HFFc6 (cell line): ENCODE results near the gene TESK1. TPM values are rescaled to one million over a fixed set of nuclear protein-coding genes. Genes with fewer than 3 reads are reported as not detected.
"Not testable (repeated sequence)": the region's sequence is repeated elsewhere in the genome, so short reads cannot be mapped to it uniquely, and the experiment has no call there.

Source experiments
- DNase-seq: peaks from one replicate; pipeline ENCODE4 v3.0.0-alpha.2; 2018
- H3K27ac Mint-ChIP-seq: 2 replicates; pipeline ENCODE4 v1.8.0; 2020; ENCODE audit warnings: mild to moderate bottlenecking, mixed read lengths
- H3K27me3 Mint-ChIP-seq: 2 replicates; pipeline ENCODE4 v1.8.0; 2021; ENCODE audit warnings: mild to moderate bottlenecking, moderate library complexity, mixed read lengths; ENCODE audit not compliant: insufficient read depth
- H3K36me3 Mint-ChIP-seq: 2 replicates; pipeline ENCODE4 v1.8.0; 2021; ENCODE audit warnings: low read depth, mixed read lengths
- H3K4me1 Mint-ChIP-seq: 2 replicates; pipeline ENCODE4 v1.8.0; 2020; ENCODE audit warnings: low read depth, mixed read lengths
- H3K4me3 Mint-ChIP-seq: 2 replicates; pipeline ENCODE4 v1.8.0; 2020; ENCODE audit warnings: mild to moderate bottlenecking, moderate library complexity, mixed read lengths
- H3K9me3 Mint-ChIP-seq: 2 replicates; pipeline ENCODE4 v1.8.0; 2020; ENCODE audit warnings: mild to moderate bottlenecking, mixed read lengths
- total RNA-seq, 6 experiments: library from RNA; stranded (reverse); fragmentation: NEBNext Ultra II Directional; extraction: Animal tissue kit (Norgen Biotek cat#: 25700); gene quantifications; 2 replicates in 1 of 6; 3 replicates in 5 of 6; pipeline ENCODE4 v1.2.3, GENCODE V29; 2021
- TF ChIP-seq, protein P1 (sequence below): fragments of 200-600 bp; sonication (generic); IDR thresholded peaks from 2 replicates; pipeline ENCODE4 v1.5.0; 2021; ENCODE audit warnings: antibody characterized with exemption, mild to moderate bottlenecking

TESK1 gene
- total RNA-seq, 6 experiments from 2014 or later, result 25.4 to 33.2 (median 28.5) TPM

DNA sequence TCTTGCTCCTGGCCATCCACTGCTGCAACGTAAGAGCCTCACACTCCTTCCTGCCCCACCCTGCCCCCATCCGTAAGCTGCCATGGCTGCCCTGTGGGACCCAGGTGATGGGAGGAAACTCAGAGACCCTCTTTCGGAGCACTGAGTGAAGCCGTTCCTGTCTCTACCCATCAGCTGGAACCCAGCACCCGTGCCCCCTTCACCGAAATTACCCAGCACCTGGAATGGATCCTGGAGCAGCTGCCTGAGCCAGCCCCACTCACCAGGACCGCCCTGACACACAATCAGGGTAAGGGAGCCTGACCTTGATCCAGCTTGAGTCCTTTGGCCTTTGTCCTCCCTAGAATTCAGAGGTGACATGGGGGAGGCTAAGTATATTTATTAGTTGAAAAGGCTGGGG lies 3.2 kb downstream of the TESK1 start:
- DNase-seq, result no peak
- no peak overlapping the region for H3K4me3 Mint-ChIP-seq

DNA sequence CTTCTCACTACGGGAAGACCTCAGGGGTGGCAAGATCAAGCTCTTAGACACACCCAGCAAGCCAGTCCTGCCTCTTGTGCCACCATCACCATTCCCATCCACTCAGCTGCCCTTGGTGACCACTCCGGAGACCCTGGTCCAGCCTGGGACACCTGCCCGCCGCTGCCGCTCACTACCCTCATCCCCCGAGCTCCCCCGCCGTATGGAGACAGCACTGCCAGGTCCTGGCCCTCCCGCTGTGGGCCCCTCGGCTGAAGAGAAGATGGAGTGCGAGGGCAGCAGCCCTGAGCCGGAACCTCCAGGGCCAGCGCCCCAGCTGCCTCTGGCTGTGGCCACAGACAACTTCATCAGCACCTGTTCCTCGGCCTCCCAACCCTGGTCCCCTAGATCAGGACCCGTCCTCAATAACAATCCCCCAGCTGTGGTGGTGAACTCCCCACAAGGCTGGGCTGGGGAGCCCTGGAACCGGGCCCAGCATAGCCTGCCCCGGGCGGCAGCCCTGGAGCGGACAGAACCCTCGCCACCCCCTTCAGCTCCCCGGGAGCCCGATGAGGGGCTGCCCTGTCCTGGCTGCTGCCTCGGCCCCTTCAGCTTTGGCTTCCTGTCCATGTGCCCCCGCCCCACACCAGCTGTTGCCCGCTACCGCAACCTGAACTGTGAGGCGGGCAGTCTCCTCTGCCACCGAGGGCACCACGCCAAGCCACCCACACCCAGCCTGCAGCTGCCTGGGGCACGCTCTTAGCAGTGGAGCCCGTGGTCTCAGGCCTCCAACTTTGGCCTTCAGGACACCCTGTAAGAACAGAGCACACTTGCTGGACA lies 4.1 kb downstream of the TESK1 start:
- TF ChIP-seq, protein P1, sequence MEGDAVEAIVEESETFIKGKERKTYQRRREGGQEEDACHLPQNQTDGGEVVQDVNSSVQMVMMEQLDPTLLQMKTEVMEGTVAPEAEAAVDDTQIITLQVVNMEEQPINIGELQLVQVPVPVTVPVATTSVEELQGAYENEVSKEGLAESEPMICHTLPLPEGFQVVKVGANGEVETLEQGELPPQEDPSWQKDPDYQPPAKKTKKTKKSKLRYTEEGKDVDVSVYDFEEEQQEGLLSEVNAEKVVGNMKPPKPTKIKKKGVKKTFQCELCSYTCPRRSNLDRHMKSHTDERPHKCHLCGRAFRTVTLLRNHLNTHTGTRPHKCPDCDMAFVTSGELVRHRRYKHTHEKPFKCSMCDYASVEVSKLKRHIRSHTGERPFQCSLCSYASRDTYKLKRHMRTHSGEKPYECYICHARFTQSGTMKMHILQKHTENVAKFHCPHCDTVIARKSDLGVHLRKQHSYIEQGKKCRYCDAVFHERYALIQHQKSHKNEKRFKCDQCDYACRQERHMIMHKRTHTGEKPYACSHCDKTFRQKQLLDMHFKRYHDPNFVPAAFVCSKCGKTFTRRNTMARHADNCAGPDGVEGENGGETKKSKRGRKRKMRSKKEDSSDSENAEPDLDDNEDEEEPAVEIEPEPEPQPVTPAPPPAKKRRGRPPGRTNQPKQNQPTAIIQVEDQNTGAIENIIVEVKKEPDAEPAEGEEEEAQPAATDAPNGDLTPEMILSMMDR, result no peak
- peaks cover 4% of the 10 kb centered on the region; the same call in 1 of the 2 replicates for H3K36me3 Mint-ChIP-seq
- H3K9me3 Mint-ChIP-seq, result no peaks in the 10 kb centered on the region
- no peak overlapping the region for H3K4me3 Mint-ChIP-seq
- DNase-seq, result no peak
- peaks cover 5% of the 10 kb centered on the region for H3K27me3 Mint-ChIP-seq
- H3K4me1 Mint-ChIP-seq, result peaks cover 13% of the 10 kb centered on the region
- H3K27ac Mint-ChIP-seq, result no peak overlapping the region

More for the DNA sequence above, 3.2 kb downstream of the TESK1 start:
- Mint-ChIP-seq H3K27me3 (peaks cover 1% of the 10 kb centered on the region), H3K36me3 (peaks cover 4% of the 10 kb centered on the region; the same call in 1 of the 2 replicates), H3K27ac (no peak overlapping the region), H3K4me1 (peaks cover 23% of the 10 kb centered on the region), H3K9me3 (no peaks in the 10 kb centered on the region)
- TF ChIP-seq, protein P1, result no peak

DNA sequence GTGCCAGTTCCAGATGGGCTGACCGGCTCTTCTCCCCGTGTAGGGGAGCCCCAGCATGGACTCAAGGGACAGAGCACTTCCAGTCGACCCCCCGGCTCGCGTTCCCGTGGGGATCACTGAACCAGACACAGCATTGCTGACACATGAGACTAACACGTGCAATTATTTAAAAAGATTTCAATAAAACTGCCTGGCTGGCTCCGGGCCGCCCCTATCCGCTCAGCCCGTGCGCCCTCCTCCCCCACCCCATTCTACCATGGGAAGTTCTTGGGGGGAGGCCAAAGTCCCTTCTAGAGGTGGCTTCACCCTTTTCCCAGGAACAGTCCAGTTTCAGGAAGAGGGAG lies 4.7 kb downstream of the TESK1 start:
- no peak overlapping the region for H3K27ac Mint-ChIP-seq
- TF ChIP-seq, protein P1, result no peak
- H3K4me3 Mint-ChIP-seq, result no peak overlapping the region
- peaks cover 7% of the 10 kb centered on the region for H3K4me1 Mint-ChIP-seq
- no peak for DNase-seq
- no peaks in the 10 kb centered on the region for H3K9me3 Mint-ChIP-seq
- H3K27me3 Mint-ChIP-seq, result peaks cover 11% of the 10 kb centered on the region
- H3K36me3 Mint-ChIP-seq, result peaks cover 4% of the 10 kb centered on the region; the same call in 1 of the 2 replicates

DNA sequence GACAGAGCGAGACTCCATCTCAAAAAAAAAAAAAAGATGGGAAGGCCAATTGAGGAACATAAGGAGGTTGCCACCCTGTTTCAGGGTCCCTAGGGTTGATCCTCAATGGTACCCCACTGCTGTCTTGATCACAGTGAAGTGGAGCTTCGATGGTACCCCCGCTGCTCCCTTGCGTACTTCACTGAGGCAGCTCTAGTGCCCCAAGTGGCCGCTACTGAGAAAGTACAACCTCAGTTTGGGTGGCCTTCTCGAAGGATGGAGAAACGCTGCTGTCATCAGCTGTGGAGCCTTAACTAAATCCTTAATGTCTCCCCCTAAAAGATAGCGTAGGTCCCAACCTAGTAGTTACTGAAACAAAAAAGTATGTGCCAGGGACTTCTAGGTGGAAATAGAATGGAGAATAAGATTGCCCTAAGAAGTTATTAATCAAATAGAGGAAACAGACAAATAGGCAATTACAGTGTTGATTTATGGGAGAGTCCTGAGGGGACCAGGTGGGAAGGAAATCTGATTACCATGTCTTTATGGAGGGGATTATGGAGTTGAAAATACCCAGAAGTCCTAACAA lies 6.3 kb downstream of the TESK1 start:
- Mint-ChIP-seq H3K4me1 (peaks cover 7% of the 10 kb centered on the region), H3K9me3 (no peaks in the 10 kb centered on the region), H3K27me3 (peaks cover 21% of the 10 kb centered on the region), H3K27ac (no peak overlapping the region), H3K36me3 (peaks cover 4% of the 10 kb centered on the region), H3K4me3 (no peak overlapping the region)
- no peak for DNase-seq
- TF ChIP-seq, protein P1, result peak; percentile 76

DNA sequence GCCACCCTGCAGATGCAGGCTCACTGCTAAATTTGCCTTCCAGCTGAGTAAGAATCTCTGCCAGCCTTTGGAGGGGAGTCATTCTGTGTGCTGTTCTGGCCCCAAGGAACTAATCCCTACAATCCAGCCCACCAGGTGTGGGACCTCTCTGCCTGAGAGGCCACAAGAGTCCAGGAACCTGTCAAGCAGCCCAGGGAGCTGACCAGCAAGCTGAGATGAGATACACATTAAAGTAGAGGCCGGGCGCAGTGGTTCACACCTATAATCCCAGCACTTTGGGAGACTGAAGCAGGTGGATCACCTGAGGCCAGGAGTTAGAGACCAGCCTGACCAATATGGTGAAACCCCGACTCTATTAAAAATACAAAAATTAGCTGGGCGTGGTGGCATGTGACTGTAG lies 7.0 kb downstream of the TESK1 start:
- not testable (repeated sequence) for H3K27ac Mint-ChIP-seq, H3K36me3 Mint-ChIP-seq, H3K9me3 Mint-ChIP-seq, H3K4me3 Mint-ChIP-seq, DNase-seq, H3K4me1 Mint-ChIP-seq
- peaks cover 27% of the 10 kb centered on the region for H3K27me3 Mint-ChIP-seq

DNA sequence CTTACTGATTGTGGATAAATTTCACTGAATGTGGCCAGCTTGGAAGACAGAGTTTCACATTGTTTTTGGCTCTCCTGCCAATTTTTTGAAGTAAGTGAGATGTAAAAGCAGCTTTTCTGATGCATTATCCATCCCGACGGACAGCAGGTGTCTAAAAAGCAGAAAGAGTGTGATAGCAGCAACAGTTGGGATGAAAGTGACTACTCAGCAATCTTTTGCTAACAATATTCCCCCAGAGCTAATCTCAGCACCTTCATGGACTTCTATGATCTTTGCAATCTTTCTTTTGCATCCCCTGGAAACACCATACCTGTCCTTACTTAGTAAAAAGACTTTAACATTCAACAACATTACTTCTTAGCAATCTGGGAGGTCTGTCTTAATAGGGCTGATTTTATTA lies 7.8 kb downstream of the TESK1 start:
- DNase-seq, result no peak
- Mint-ChIP-seq H3K9me3 (no peaks in the 10 kb centered on the region), H3K4me1 (no peaks in the 10 kb centered on the region), H3K27ac (no peak overlapping the region), H3K4me3 (no peak overlapping the region), H3K36me3 (no peaks in the 10 kb centered on the region; the same call in 1 of the 2 replicates), H3K27me3 (peaks cover 32% of the 10 kb centered on the region)
- TF ChIP-seq, protein P1, result no peak
